Neural progenitor cell (in vitro differentiated cells): ENCODE data around the gene PRR20A. TPM values are rescaled to one million over a fixed set of nuclear protein-coding genes. Genes with fewer than 3 reads are reported as not detected.
"Not testable (repeated sequence)": the region's sequence is repeated elsewhere in the genome, so short reads cannot be mapped to it uniquely, and the experiment has no call there.

Experiments used
- DNase-seq: peaks from one replicate; pipeline ENCODE4 v3.0.0-alpha.2; 2016; ENCODE audit warnings: low spot score
- H2AFZ ChIP-seq: fragments of 200-600 bp; sonication (generic); replicated peaks from 2 replicates; pipeline ENCODE4 v1.6.1; 2016; ENCODE audit warnings: antibody characterized with exemption
- H3F3A ChIP-seq: fragments of 200-600 bp; sonication (generic); 2 replicates; pipeline ENCODE4 v1.6.1; 2016; ENCODE audit warnings: antibody characterized with exemption, low read depth
- H3K27ac ChIP-seq: fragments of 200-600 bp; sonication (generic); 2 replicates; pipeline ENCODE4 v1.5.1; 2016; ENCODE audit warnings: mild to moderate bottlenecking
- H3K27me3 ChIP-seq: fragments of 200-600 bp; sonication (generic); 2 replicates; pipeline ENCODE4 v1.6.1; 2016; ENCODE audit warnings: mild to moderate bottlenecking, moderate library complexity
- H3K36me3 ChIP-seq: fragments of 200-600 bp; sonication (generic); 2 replicates; pipeline ENCODE4 v1.5.1; 2016
- H3K4me1 ChIP-seq: fragments of 200-600 bp; sonication (generic); 2 replicates; pipeline ENCODE4 v1.6.1; 2016; ENCODE audit warnings: mixed run types
- H3K4me2 ChIP-seq: fragments of 200-600 bp; sonication (generic); 2 replicates; pipeline ENCODE4 v1.6.1; 2016
- H3K4me3 ChIP-seq: fragments of 200-600 bp; sonication (generic); 2 replicates; pipeline ENCODE4 v1.5.1; 2016
- H3K79me2 ChIP-seq: fragments of 200-600 bp; sonication (generic); 2 replicates; pipeline ENCODE4 v1.6.1; 2016; ENCODE audit warnings: low read depth
- H3K9ac ChIP-seq: fragments of 200-600 bp; sonication (generic); 2 replicates; pipeline ENCODE4 v1.6.1; 2016
- H3K9me3 ChIP-seq: fragments of 200-600 bp; sonication (generic); 2 replicates; pipeline ENCODE4 v1.5.1; 2016; ENCODE audit warnings: low read depth
- H4K20me1 ChIP-seq: fragments of 200-600 bp; sonication (generic); 2 replicates; pipeline ENCODE4 v1.6.1; 2016; ENCODE audit warnings: low read depth
- H3K27ac Mint-ChIP-seq: 3 replicates; pipeline ENCODE4 v1.8.0; 2021; ENCODE audit warnings: mixed read lengths
- H3K27me3 Mint-ChIP-seq: 2 replicates; pipeline ENCODE4 v1.8.0; 2022; ENCODE audit warnings: low read depth, mild to moderate bottlenecking, inconsistent platforms, moderate library complexity, mixed read lengths; ENCODE audit not compliant: insufficient read depth
- H3K36me3 Mint-ChIP-seq: 3 replicates; pipeline ENCODE4 v1.8.0; 2021; ENCODE audit warnings: mixed read lengths
- H3K4me1 Mint-ChIP-seq: 3 replicates; pipeline ENCODE4 v1.8.0; 2021; ENCODE audit warnings: mixed read lengths
- H3K4me3 Mint-ChIP-seq: 3 replicates; pipeline ENCODE4 v1.8.0; 2021; ENCODE audit warnings: mild to moderate bottlenecking, moderate library complexity, mixed read lengths
- H3K9me3 Mint-ChIP-seq: 3 replicates; pipeline ENCODE4 v1.8.0; 2020; ENCODE audit warnings: mixed read lengths
- EZH2 ChIP-seq: fragments of 200-600 bp; sonication (generic); IDR thresholded peaks from 2 replicates; pipeline ENCODE4 v1.6.1; 2017; ENCODE audit warnings: antibody characterized with exemption, mild to moderate bottlenecking, moderate library complexity
- EZH2phosphoT487 ChIP-seq: fragments of 200-600 bp; sonication (generic); IDR thresholded peaks from 2 replicates; pipeline ENCODE4 v1.6.1; 2017; ENCODE audit warnings: antibody characterized with exemption
- total RNA-seq: library from RNA; depleted of rRNA; stranded (reverse); fragments of >200 nt; gene quantifications from 2 replicates; pipeline ENCODE4 v1.2.3, GENCODE V29; 2015; ENCODE audit warnings: low replicate concordance
- TF ChIP-seq, protein P1 (sequence below): fragments of 200-600 bp; sonication (generic); IDR thresholded peaks from 2 replicates; pipeline ENCODE4 v1.5.1; 2017; ENCODE audit warnings: antibody characterized with exemption, mild to moderate bottlenecking

The PRR20A gene
- total RNA-seq = not detected in 2 replicates

DNA sequence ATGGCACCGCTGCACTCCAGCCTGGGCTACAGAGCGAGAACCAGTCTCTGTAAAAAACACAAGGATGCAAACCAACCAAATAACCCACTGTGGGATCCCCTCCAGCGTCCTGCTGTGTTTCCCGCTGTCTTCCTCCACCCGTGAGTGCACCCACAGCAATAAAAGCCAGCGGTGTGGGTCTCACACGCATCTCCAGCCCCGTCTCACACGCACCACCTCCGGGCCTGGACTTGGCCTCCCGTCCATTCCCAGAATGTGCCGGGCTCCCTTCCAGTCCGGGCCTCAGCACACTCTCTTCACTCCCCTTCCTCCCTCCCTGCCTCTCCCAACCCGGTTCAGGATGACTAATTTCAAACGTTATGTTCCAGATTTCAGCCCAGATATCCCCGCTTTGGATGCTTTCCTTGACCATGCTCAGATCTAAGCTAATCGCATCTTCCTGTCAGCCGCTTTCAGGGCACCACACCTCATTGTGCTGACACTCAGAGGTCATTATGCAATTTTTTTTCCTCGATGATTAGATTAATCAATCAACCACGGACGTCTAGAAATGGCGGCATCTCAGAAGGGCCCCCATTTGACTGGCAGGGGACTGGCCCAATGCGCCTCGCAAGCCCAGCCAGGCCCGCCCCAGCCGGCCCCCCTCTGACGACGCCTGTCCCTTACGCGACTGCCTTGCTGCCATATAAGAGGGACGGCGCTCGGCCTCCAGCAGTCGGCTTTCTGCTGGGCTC, at the start of gene PRR20A:
PRR20A (plus strand) TSS at position 684 of the 734 bp plus-strand sequence. CDS start 387 bp downstream, outside the sequence.
- H3K4me3 ChIP-seq, H3K27me3 ChIP-seq, H3K36me3 ChIP-seq, H3K4me3 Mint-ChIP-seq, H3K27ac ChIP-seq, H3K9ac ChIP-seq, H3K79me2 ChIP-seq, H3K4me2 ChIP-seq, H3K27ac Mint-ChIP-seq, H3K36me3 Mint-ChIP-seq, H3F3A ChIP-seq, H3K4me1 ChIP-seq, H3K9me3 ChIP-seq, H3K9me3 Mint-ChIP-seq, H3K4me1 Mint-ChIP-seq, H4K20me1 ChIP-seq, DNase-seq, H3K27me3 Mint-ChIP-seq, H2AFZ ChIP-seq: not testable (repeated sequence)

DNA sequence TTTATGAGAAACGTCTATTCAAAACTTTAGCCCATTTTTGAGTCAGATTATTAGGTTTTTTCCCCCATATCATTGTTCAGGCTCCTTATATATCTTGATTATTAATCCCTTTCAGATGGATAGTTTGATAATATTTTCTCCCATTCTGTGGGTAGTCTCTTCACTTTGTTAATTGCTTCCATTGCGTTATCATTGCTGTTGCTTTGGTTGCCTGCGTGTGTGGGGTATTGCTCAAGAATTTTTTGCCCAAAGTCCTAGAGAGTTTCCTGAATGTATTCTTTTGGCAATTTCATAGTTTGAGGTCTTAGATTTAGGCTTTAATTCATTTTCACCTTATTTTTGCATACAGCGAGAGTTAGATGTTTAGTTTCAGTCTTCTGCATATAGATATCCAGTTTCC, 25.8 kb upstream of the PRR20A start:
- Histone ChIP-seq H3K79me2 (no peaks in the 10 kb centered on the region), H3K4me3 (no peak overlapping the region), H3K4me2 (no peak overlapping the region), H3K27me3 (no peaks in the 10 kb centered on the region), H2AFZ (no peak overlapping the region), H3K27ac (no peak overlapping the region), H3F3A (no peaks in the 10 kb centered on the region), H3K4me1 (no peaks in the 10 kb centered on the region), H4K20me1 (no peaks in the 10 kb centered on the region), H3K36me3 (no peaks in the 10 kb centered on the region), H3K9me3 (no peaks in the 10 kb centered on the region), H3K9ac (no peak overlapping the region)
- H3K36me3 Mint-ChIP-seq = no peaks in the 10 kb centered on the region
- H3K9me3 Mint-ChIP-seq = no peaks in the 10 kb centered on the region
- H3K4me1 Mint-ChIP-seq = no peaks in the 10 kb centered on the region
- H3K4me3 Mint-ChIP-seq = no peak overlapping the region
- TF ChIP-seq, protein P1, sequence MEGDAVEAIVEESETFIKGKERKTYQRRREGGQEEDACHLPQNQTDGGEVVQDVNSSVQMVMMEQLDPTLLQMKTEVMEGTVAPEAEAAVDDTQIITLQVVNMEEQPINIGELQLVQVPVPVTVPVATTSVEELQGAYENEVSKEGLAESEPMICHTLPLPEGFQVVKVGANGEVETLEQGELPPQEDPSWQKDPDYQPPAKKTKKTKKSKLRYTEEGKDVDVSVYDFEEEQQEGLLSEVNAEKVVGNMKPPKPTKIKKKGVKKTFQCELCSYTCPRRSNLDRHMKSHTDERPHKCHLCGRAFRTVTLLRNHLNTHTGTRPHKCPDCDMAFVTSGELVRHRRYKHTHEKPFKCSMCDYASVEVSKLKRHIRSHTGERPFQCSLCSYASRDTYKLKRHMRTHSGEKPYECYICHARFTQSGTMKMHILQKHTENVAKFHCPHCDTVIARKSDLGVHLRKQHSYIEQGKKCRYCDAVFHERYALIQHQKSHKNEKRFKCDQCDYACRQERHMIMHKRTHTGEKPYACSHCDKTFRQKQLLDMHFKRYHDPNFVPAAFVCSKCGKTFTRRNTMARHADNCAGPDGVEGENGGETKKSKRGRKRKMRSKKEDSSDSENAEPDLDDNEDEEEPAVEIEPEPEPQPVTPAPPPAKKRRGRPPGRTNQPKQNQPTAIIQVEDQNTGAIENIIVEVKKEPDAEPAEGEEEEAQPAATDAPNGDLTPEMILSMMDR = no peak
- TF ChIP-seq EZH2phosphoT487 (no peak), EZH2 (no peak)
- DNase-seq = no peak
- no peak overlapping the region for H3K27ac Mint-ChIP-seq
- H3K27me3 Mint-ChIP-seq = no peaks in the 10 kb centered on the region

DNA sequence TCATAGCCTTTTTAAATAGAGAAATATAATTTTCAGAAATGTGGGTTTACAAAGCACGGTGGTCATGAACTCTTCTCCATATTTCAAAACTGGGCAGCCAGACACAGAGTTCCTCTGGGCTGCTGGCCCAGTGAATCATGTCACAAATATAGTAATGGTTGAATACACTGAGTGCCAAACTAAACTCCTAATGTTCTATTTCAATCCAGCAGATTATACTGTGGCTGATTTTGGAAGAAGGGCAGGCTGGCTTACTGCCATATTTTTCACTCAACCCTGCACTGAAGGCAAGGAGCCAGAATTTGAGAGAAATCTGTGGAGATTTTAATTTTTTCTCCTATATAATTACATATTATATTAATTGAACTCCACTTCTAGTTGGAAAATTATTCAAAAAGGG, 17.0 kb upstream of the PRR20A start:
- no peak for DNase-seq
- Histone ChIP-seq H3K9ac (no peak overlapping the region), H4K20me1 (no peaks in the 10 kb centered on the region), H3K4me1 (no peaks in the 10 kb centered on the region), H3K4me2 (no peak overlapping the region), H3K9me3 (no peaks in the 10 kb centered on the region), H3F3A (no peaks in the 10 kb centered on the region), H3K36me3 (no peaks in the 10 kb centered on the region), H3K27me3 (no peaks in the 10 kb centered on the region), H3K4me3 (no peak overlapping the region), H3K27ac (no peak overlapping the region), H3K79me2 (no peaks in the 10 kb centered on the region), H2AFZ (no peak overlapping the region)
- H3K9me3 Mint-ChIP-seq = no peaks in the 10 kb centered on the region
- no peak overlapping the region for H3K4me3 Mint-ChIP-seq
- H3K36me3 Mint-ChIP-seq = no peaks in the 10 kb centered on the region
- TF ChIP-seq EZH2phosphoT487 (no peak), EZH2 (no peak)
- TF ChIP-seq, protein P1 = no peak
- H3K4me1 Mint-ChIP-seq = no peaks in the 10 kb centered on the region
- H3K27me3 Mint-ChIP-seq = no peaks in the 10 kb centered on the region
- no peak overlapping the region for H3K27ac Mint-ChIP-seq

DNA sequence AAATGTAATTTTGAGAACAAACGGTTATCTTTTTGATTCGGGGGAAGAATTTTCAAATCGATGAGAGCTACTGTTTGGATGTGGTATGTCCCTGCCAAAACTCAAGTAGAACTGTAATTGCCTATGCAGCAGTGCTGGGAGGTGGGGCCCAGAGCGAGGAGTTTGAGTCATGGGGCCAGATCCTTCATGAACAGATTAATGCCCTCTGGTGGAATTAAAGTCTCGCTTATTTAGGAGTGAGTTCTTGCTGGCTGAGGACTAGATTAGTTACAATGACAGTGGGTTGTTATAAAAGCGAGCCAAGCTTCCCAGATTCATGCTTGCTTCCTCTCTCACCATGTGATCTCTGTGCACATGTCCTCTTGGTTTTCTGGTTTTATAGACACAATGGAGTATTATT, 11.8 kb upstream of the PRR20A start:
- Histone ChIP-seq H3K27me3 (no peaks in the 10 kb centered on the region), H3K9me3 (no peaks in the 10 kb centered on the region), H2AFZ (peak overlapping the region; percentile 18), H3K9ac (no peak overlapping the region), H3K4me2 (no peak overlapping the region), H3F3A (no peaks in the 10 kb centered on the region), H3K4me3 (no peak overlapping the region), H3K27ac (no peak overlapping the region), H3K4me1 (no peaks in the 10 kb centered on the region), H3K79me2 (no peaks in the 10 kb centered on the region), H3K36me3 (no peaks in the 10 kb centered on the region), H4K20me1 (no peaks in the 10 kb centered on the region)
- peak; percentile 17 for DNase-seq
- H3K9me3 Mint-ChIP-seq = no peaks in the 10 kb centered on the region
- H3K4me1 Mint-ChIP-seq = no peaks in the 10 kb centered on the region
- TF ChIP-seq EZH2phosphoT487 = no peak
- TF ChIP-seq EZH2 = no peak
- no peak overlapping the region for H3K27ac Mint-ChIP-seq
- H3K4me3 Mint-ChIP-seq = no peak overlapping the region
- H3K27me3 Mint-ChIP-seq = no peaks in the 10 kb centered on the region
- no peaks in the 10 kb centered on the region for H3K36me3 Mint-ChIP-seq
